Measurements from ENCODE around the gene PRDX5. TPM values are rescaled to one million over a fixed set of nuclear protein-coding genes. Genes with fewer than 3 reads are reported as not detected.

Gene PRDX5
- total and polyA plus RNA-seq, 10 of the 15 experiments (the other 5 are each of a cell fraction or from before 2014, with no cell fraction given): 95.7 to 406 (median 240) TPM

GRCh38 chr11:64284048-64284961 is 33.6 kb upstream of the PRDX5 start, which contains the start of gene BAD (continued):
- TF ChIP-seq BRCA1 (IDR thresholded peaks at IDR 0.05; ENCODE audit: low read depth, low read length) (no peak), HCFC1 (IDR thresholded peaks at IDR 0.05; ENCODE audit: low read length) (no peak; the same call in 1 of the 2 replicates), SMAD5 (IDR thresholded peaks at IDR 0.05; ENCODE audit: low read depth) (no peak), RAD51 (IDR thresholded peaks at IDR 0.05) (no peak), GABPA (IDR thresholded peaks at IDR 0.05; ENCODE audit: low read depth) (no peak), POLR2A (IDR thresholded peaks at IDR 0.05; ENCODE audit: low read depth, low read length) (peak; percentile 78), IKZF2 (IDR thresholded peaks at IDR 0.05) (no peak; a peak in 2 of 4 replicates), ZNF687 (IDR thresholded peaks at IDR 0.05) (no peak), PBX3 (IDR thresholded peaks at IDR 0.05; ENCODE audit: insufficient replicate concordance, low read depth, low read length) (peak; percentile 93), LARP7 (IDR thresholded peaks at IDR 0.05) (peak; percentile 70; the same call in 1 of the 2 replicates), SP1 (IDR thresholded peaks at IDR 0.05; ENCODE audit: low read depth, low read length) (peak; percentile 93), ZNF217 (IDR thresholded peaks at IDR 0.05) (no peak), USF2 (IDR thresholded peaks at IDR 0.05; ENCODE audit: borderline replicate concordance, low read depth, low read length) (no peak), REST (IDR thresholded peaks at IDR 0.05; ENCODE audit: low read depth, low read length) (no peak), ETV6 (conservative IDR thresholded peaks at IDR 0.05 in 1 of 2, IDR thresholded peaks at IDR 0.05 in 1 of 2; ENCODE audit: borderline replicate concordance in 1 of 2, low read depth in 1 of 2) (no peak), POLR2AphosphoS5 (IDR thresholded peaks at IDR 0.05; ENCODE audit: low read length) (no peak), SIN3A (IDR thresholded peaks at IDR 0.05; ENCODE audit: low read depth, low read length) (peak; percentile 60; the same call in 1 of the 2 replicates), ZNF622 (IDR thresholded peaks at IDR 0.05) (no peak), PML (IDR thresholded peaks at IDR 0.05; ENCODE audit: low read length) (no peak), BCL11A (IDR thresholded peaks at IDR 0.05; ENCODE audit: low read depth, low read length) (no peak), CREB1 (IDR thresholded peaks at IDR 0.05; ENCODE audit: low read depth) (peak; percentile 91), NR2F1 (conservative IDR thresholded peaks at IDR 0.05) (peak; percentile 79)

Measured in GM12878 (cell line).